IPS-15b (cell line): Measurements from ENCODE around the gene TRAIP.

Source experiments
- H3K27me3 ChIP-seq: one replicate; pipeline ENCODE4 v1.6.1; 2013; ENCODE audit warnings: low read length; ENCODE audit not compliant: control insufficient read depth, insufficient read depth
- H3K36me3 ChIP-seq: one replicate; pipeline ENCODE4 v1.6.1; 2013; ENCODE audit warnings: low read length; ENCODE audit not compliant: control insufficient read depth, insufficient read depth
- H3K4me1 ChIP-seq: one replicate; pipeline ENCODE4 v1.6.1; 2013; ENCODE audit warnings: mild to moderate bottlenecking, low read length; ENCODE audit not compliant: control insufficient read depth, insufficient read depth
- H3K4me3 ChIP-seq: one replicate; pipeline ENCODE4 v1.5.1; 2013; ENCODE audit warnings: low read depth, low read length
- H3K9ac ChIP-seq: one replicate; pipeline ENCODE4 v1.6.1; 2013; ENCODE audit warnings: low read depth, mild to moderate bottlenecking, low read length
- H3K9me3 ChIP-seq: one replicate; pipeline ENCODE4 v1.6.1; 2013; ENCODE audit warnings: mild to moderate bottlenecking, low read length; ENCODE audit not compliant: control insufficient read depth, insufficient read depth

Gene TRAIP

DNA sequence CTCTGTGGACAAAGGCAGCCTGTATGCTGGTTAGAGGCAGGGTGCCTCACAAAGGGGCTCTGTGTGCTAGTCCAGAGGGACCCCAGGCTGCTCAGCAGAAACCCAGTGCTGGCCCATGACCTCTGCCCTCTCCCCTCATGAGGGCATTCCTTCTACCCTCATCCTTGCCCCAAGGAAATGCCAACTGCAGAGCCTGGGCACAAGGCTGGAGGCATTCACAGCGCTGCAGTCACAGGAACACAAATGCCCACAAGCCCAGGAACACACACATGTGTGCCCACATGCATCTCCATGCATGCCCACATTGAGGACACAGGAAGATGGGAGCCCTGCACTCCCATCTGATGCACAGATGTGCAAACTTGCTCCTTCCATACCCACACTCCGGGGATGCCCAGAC is 49.5 kb downstream of the TRAIP start:
- Histone ChIP-seq H3K4me3 (no peak overlapping the region), H3K27me3 (peaks cover 13% of the 10 kb centered on the region), H3K9me3 (no peaks in the 10 kb centered on the region), H3K4me1 (peaks cover 5% of the 10 kb centered on the region), H3K36me3 (no peaks in the 10 kb centered on the region), H3K9ac (no peak overlapping the region)

DNA sequence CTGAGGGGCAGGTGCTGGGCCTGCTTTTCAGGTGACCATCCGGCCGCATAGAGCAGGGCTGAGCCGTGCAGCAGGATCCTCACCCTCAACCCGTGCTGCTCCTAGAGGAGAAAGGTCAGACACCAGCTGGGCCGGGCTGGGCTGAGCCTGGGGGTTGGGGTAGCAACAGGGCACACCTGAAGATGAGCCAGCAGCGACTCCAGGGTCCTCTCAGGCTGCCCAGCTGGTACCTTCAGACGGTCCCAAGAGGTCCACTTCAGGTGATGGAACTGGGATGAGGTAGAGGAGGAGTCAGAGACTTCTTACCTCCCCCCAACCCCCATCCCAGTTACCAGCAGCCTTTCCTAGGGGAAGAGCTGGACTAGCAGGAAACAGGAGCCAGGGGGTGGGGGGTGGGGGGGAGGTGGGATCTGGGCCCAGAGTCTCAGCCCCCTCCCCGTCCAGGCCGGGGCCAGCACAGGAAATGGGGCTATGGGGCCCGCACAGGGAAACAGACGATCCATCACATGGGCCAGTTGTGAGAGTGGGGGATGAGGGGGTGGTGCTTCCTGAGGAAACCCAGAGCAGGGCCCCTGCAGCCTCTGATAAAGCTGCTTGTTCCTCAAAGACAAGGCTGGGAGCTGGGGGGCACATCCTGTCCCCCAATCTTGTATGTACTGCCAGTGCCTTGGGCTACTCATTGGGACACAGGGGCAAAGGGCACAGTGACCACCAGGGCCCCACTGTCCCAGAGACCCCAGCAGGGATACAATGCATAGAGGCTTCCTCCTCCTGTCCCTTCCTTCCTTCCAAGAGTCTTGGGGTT is 50.3 kb downstream of the TRAIP start:
- H3K9ac ChIP-seq: peak overlapping the region; percentile 12
- H3K4me1 ChIP-seq: peaks cover 5% of the 10 kb centered on the region
- no peak overlapping the region for H3K4me3 ChIP-seq

GRCh38 chr3:49805367-49805782 is 51.0 kb downstream of the TRAIP start:
- Histone ChIP-seq H3K36me3 (no peaks in the 10 kb centered on the region), H3K4me3 (no peak overlapping the region), H3K27me3 (peaks cover 22% of the 10 kb centered on the region), H3K9me3 (no peaks in the 10 kb centered on the region), H3K4me1 (peaks cover 5% of the 10 kb centered on the region), H3K9ac (no peak overlapping the region)

More for the DNA sequence above, 50.3 kb downstream of the TRAIP start:
- H3K27me3 ChIP-seq: peaks cover 21% of the 10 kb centered on the region
- no peaks in the 10 kb centered on the region for H3K9me3 ChIP-seq
- H3K36me3 ChIP-seq: no peaks in the 10 kb centered on the region

- H3K27me3 ChIP-seq: peaks cover 22% of the 10 kb centered on the region
- H3K9ac ChIP-seq: no peak overlapping the region
- H3K9me3 ChIP-seq: no peaks in the 10 kb centered on the region
- H3K36me3 ChIP-seq: no peaks in the 10 kb centered on the region
- H3K4me1 ChIP-seq: peaks cover 5% of the 10 kb centered on the region
- peak overlapping the region; percentile 22 for H3K4me3 ChIP-seq
Measured at GRCh38 chr3:49804141-49805041, 52.0 kb downstream of the TRAIP start.

- peak overlapping the region; percentile 97 for H3K4me3 ChIP-seq
- H3K36me3 ChIP-seq: no peaks in the 10 kb centered on the region
- H3K9me3 ChIP-seq: no peaks in the 10 kb centered on the region
- peaks cover 22% of the 10 kb centered on the region for H3K27me3 ChIP-seq
- H3K4me1 ChIP-seq: peaks cover 5% of the 10 kb centered on the region
- peak overlapping the region; percentile 37 for H3K9ac ChIP-seq
Measured at GRCh38 chr3:49803465-49804140, 52.8 kb downstream of the TRAIP start.

DNA sequence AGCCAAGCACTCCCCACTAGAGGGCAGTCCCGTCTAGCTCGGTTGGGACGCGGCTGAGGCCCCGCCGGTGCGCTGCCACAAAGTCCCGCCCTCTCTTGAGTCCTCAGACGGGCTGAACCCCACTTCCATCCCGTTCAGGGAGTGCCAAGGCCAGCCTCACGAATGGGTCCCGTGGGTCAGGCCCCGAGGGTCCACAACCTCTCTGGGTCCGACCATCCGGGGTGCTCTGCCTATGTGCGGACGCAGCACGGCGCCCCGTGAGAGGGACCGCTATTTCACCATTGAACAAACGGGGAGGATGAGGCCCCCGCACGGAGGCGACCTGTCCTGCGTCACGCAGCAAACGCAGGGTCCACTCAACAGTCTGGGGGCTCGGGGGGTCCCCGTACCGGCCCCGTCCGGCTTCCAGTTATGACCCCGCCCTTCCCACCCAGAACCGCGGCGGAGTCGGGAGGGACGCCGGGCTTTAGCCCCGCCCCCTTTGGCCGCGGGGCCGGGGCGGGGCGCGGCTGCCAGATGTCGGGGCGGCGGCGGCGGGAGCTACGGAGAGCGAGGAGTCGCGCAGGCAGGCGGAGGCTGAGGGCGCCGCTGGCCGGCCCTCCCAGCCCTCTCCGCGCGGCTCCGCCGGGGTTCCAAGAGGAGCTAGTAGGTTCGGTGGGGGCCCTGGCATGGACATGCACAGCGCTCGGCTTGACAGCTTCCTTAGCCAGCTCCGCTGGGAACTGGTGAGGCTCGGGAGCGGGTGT is 53.5 kb downstream of the TRAIP start, which contains the start of gene INKA1:
INKA1 (plus strand) TSS at position 543 of the 746 bp plus-strand sequence; CDS start at position 675, 132 bp downstream.
- no peaks in the 10 kb centered on the region for H3K9me3 ChIP-seq
- H3K27me3 ChIP-seq: peaks cover 22% of the 10 kb centered on the region
- H3K9ac ChIP-seq: peak within 1 kb of the TSS; percentile 54
- H3K36me3 ChIP-seq: no peaks in the 10 kb centered on the region
- peaks cover 5% of the 10 kb centered on the region for H3K4me1 ChIP-seq
- peak within 1 kb of the TSS; percentile 97 for H3K4me3 ChIP-seq

DNA sequence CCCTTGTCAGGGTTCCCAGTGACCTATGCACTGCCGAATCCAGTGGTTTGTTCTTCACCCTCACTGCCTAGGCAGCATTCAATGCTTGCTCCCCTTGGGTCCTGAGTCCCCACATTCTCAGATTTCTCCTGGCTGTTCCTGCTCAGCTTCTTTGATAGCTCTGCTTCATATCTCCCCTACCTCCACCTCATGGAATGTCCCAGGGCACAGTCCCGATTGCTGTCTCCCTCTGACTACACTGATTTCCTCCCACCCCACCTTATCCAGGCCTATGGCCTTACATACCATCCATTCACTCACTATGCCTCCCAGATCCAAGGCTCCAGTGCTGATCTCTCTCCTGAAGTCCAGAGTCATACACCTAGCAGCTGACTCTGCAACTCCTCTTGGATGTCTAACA is 55.2 kb downstream of the TRAIP start:
- peaks cover 5% of the 10 kb centered on the region for H3K4me1 ChIP-seq
- no peak overlapping the region for H3K9ac ChIP-seq
- H3K4me3 ChIP-seq: no peak overlapping the region
- H3K36me3 ChIP-seq: no peaks in the 10 kb centered on the region
- H3K9me3 ChIP-seq: no peaks in the 10 kb centered on the region
- H3K27me3 ChIP-seq: peaks cover 22% of the 10 kb centered on the region

GRCh38 chr3:49799761-49800160 is 56.6 kb downstream of the TRAIP start, which contains the start of gene CDHR4:
TSS of gene CDHR4 (minus strand) at chr3:49799873. CDS start at chr3:49799812, 61 bp downstream.
- Histone ChIP-seq H3K9ac (no peak within 1 kb of the TSS), H3K36me3 (no peaks in the 10 kb centered on the region), H3K4me3 (no peak within 1 kb of the TSS), H3K4me1 (peaks cover 2% of the 10 kb centered on the region), H3K9me3 (no peaks in the 10 kb centered on the region), H3K27me3 (peaks cover 20% of the 10 kb centered on the region)

DNA sequence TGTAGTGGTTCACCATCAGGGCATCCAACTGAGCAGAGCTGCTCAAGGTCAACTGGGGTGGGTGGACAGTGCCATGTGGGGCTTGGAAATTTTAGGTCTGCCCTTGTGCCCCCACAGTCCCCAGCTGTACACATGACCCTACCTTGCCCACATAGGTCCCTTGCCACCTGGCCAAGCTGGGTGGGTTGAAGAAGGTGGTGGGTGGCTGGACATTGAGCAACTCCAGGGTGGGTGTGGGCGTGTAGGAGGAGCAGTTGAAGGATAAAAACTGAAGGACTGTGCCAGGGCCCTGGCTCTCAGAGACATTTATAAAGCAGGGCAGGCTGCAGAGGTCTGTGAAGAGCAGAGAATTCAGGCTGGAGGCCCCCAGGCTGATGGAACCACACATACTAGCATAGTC is 57.3 kb downstream of the TRAIP start:
- Histone ChIP-seq H3K36me3 (no peaks in the 10 kb centered on the region), H3K4me1 (peaks cover 2% of the 10 kb centered on the region), H3K27me3 (peaks cover 14% of the 10 kb centered on the region), H3K4me3 (no peak overlapping the region), H3K9me3 (no peaks in the 10 kb centered on the region), H3K9ac (no peak overlapping the region)

DNA sequence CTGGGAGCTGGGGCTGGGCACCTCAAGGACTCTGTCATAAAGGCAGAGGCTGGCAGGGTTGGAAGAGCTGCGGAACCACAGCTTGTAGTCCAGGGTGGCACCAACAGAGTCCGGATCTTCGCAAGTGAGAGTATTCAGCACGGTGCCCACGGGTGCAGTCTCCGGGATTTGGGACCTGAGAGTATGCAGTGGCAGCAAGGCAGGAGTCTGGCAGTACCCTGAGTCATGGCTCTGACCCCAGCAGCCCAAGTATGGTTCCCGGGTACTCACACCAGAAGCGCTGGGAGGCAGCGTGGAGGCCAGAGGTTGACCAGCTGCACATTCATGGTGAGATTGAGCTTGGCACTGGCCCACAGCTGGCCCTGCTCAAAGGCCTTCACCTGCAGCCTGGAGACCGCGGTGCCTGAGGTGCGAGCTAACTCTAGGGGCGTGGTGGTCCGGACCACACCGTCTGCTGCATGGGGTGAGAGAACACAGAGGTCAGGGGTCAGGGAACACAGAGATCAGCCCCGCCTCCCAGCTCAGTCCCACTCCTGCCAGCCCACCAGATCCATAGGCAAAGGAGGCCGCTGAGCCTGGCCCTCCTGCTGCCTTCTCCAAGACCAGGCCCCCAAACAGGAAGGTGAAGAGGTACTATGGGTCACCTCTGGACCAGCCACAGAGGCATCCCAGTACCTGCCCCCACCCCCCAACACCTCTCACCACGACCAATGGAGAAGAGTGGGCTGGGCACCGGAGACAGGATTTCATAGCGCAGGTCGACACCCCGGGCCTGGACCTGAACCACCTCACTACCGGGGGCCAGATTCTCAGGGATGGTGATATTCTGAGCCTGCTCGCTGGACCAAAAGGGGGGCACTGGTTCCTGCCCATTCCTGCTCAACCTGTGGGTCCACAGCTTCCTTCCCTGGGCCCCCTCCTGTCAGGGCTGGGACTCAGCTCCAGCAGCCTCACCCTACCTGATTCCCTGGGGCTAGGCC is 61.1 kb downstream of the TRAIP start:
- no peaks in the 10 kb centered on the region for H3K27me3 ChIP-seq
- no peak overlapping the region for H3K9ac ChIP-seq
- no peak overlapping the region for H3K4me3 ChIP-seq
- no peaks in the 10 kb centered on the region for H3K36me3 ChIP-seq
- no peaks in the 10 kb centered on the region for H3K9me3 ChIP-seq
- no peaks in the 10 kb centered on the region for H3K4me1 ChIP-seq
